Caco-2 (cell line): Measurements from ENCODE around the gene SEPTIN10. TPM values are rescaled to one million over a fixed set of nuclear protein-coding genes. Genes with fewer than 3 reads are reported as not detected.

Source experiments
- BruUV-seq: library from RNA; stranded (reverse); fragments of 400-500 nt; replicated peaks from 2 replicates; lab custom pipeline; 2021; lab: Mats Ljungman, UMichigan
- CTCF ChIA-PET: fragments of 300-600 bp; sonication (Branson Sonifier 250); formaldehyde crosslinking; loops from one replicate; lab custom pipeline; 2022; ENCODE audit warnings: antibody characterized with exemption; lab: Charles Lee
- POLR2A ChIA-PET: fragments of 300-600 bp; sonication (Branson Sonifier 250); formaldehyde crosslinking; loops from one replicate; lab custom pipeline; 2022; ENCODE audit warnings: antibody characterized with exemption; lab: Charles Lee
- DNase-seq, 2 experiments: peaks; one replicate each; pipeline versions ENCODE4 v3.0.0 to v3.0.0-alpha.2; 2020 to 2022
- H3K27me3 ChIP-seq: replicated peaks from 2 replicates; pipeline ENCODE4 v1.6.0; 2011; ENCODE audit warnings: low read length; ENCODE audit not compliant: control insufficient read depth, insufficient read depth
- H3K36me3 ChIP-seq: 2 replicates; pipeline ENCODE4 v1.5.1; 2011; ENCODE audit warnings: low read length; ENCODE audit not compliant: control insufficient read depth, insufficient read depth
- H3K4me1 ChIP-seq: fragments of 250-450 bp; sonication (Bioruptor Pico); 2 replicates; pipeline ENCODE4 v1.5.1; 2020; ENCODE audit warnings: mild to moderate bottlenecking
- H3K4me3 ChIP-seq: 2 replicates; pipeline ENCODE4 v1.5.1; 2011; ENCODE audit warnings: low read depth, mild to moderate bottlenecking, control low read depth, low read length
- H3K9me3 ChIP-seq: fragments of 250-450 bp; sonication (Bioruptor Pico); 2 replicates; pipeline ENCODE4 v1.5.1; 2020; ENCODE audit warnings: mild to moderate bottlenecking, moderate library complexity
- H3K27ac Mint-ChIP-seq: one replicate; pipeline ENCODE4 v1.8.0; 2022; ENCODE audit warnings: mixed read lengths; ENCODE audit not compliant: unreplicated experiment
- H3K27me3 Mint-ChIP-seq: one replicate; pipeline ENCODE4 v1.8.0; 2022; ENCODE audit warnings: mixed read lengths; ENCODE audit not compliant: insufficient read depth, unreplicated experiment
- H3K36me3 Mint-ChIP-seq: one replicate; pipeline ENCODE4 v1.8.0; 2022; ENCODE audit warnings: mild to moderate bottlenecking, mixed read lengths; ENCODE audit not compliant: insufficient read depth, unreplicated experiment
- H3K4me1 Mint-ChIP-seq: one replicate; pipeline ENCODE4 v1.8.0; 2022; ENCODE audit warnings: low read depth, mixed read lengths; ENCODE audit not compliant: unreplicated experiment
- H3K4me3 Mint-ChIP-seq: one replicate; pipeline ENCODE4 v1.8.0; 2022; ENCODE audit warnings: mild to moderate bottlenecking, moderate library complexity, mixed read lengths; ENCODE audit not compliant: unreplicated experiment
- H3K9me3 Mint-ChIP-seq: one replicate; pipeline ENCODE4 v1.8.0; 2022; ENCODE audit warnings: mixed read lengths; ENCODE audit not compliant: unreplicated experiment
- intact Hi-C: fragments of 100-400 bp; cut with micrococcal nuclease; formaldehyde crosslinking; loops from one replicate; pipeline ENCODE4 v1.10.0; 2022; ENCODE audit not compliant: unreplicated experiment
- total RNA-seq: library from RNA; stranded (reverse); gene quantifications from 2 replicates; pipeline ENCODE4 v1.2.3, GENCODE V29; 2022
- TF ChIP-seq, protein P1 (sequence below), 2 experiments: fragments of 200-600 bp in 1 of 2; IDR thresholded peaks; 1 replicate in 1 of 2; 2 replicates in 1 of 2; pipeline versions ENCODE4 v1.5.1 to v1.8.0; 2011 to 2022; ENCODE audit warnings: antibody characterized with exemption in 1 of 2, control low read depth in 1 of 2, inconsistent platforms in 1 of 2, low read depth in 1 of 2, low read length in 1 of 2, mild to moderate bottlenecking in 1 of 2, moderate library complexity in 1 of 2; ENCODE audit not compliant: insufficient read depth in 1 of 2, severe bottlenecking in 1 of 2, unreplicated experiment in 1 of 2

SEPTIN10 gene
- total RNA-seq, 1 experiment from 2014 or later = 83.7 TPM

DNA sequence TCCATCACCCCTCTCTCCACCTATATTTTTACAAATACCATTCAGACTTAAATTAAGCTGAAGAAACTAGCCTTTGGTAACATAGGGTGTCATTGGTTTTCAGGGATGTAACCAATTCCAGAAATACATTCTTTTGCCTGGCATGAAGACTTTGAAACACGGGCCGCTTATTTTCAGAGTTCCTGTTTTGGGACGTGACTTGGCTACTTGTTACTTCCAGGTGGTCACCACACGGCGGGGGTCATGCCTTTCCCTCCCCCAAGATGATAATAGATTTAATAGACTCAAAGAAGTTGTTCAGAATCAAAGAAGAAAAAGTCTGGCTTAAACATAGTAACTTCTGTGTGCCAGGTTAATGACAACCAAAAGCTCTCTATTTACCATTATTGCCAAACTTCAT is 110.6 kb downstream of the SEPTIN10 start:
- Mint-ChIP-seq H3K9me3 (no peaks in the 10 kb centered on the region), H3K27ac (no peak overlapping the region)
- intact Hi-C loops = no loop called here

DNA sequence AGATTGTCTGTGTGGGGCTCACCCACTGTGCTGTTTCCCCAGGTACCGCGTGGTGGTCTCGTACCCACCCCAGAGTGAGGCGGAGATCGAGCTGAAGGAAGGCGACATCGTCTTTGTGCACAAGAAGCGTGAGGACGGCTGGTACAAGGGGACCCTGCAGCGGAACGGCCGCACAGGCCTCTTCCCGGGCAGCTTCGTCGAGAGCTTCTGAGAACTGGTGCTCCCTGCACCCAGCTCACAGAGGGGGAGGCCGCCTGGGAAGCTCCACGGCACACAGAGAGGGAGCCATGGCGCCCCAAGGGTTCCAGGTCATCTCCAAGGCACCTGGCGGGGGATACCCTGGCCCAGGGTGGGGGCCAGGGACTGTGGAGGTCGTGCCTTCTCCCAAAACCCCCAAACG is 112.3 kb downstream of the SEPTIN10 start:
- no peak overlapping the region for H3K4me3 Mint-ChIP-seq
- no peak overlapping the region for H3K4me3 ChIP-seq
- CTCF ChIA-PET = interaction anchor here (0.9 kb wide), 1 partner anchor 9 kb away, joined by 4 read pairs; no protein-coding TSS in a partner anchor
- BruUV-seq = no TSS peak
- no peaks in the 10 kb centered on the region for H3K9me3 ChIP-seq
- POLR2A ChIA-PET = no interaction called here
- H3K27me3 ChIP-seq = no peaks in the 10 kb centered on the region
- no peaks in the 10 kb centered on the region for H3K4me1 ChIP-seq
- peaks cover 6% of the 10 kb centered on the region for H3K27me3 Mint-ChIP-seq
- TF ChIP-seq, protein P1, sequence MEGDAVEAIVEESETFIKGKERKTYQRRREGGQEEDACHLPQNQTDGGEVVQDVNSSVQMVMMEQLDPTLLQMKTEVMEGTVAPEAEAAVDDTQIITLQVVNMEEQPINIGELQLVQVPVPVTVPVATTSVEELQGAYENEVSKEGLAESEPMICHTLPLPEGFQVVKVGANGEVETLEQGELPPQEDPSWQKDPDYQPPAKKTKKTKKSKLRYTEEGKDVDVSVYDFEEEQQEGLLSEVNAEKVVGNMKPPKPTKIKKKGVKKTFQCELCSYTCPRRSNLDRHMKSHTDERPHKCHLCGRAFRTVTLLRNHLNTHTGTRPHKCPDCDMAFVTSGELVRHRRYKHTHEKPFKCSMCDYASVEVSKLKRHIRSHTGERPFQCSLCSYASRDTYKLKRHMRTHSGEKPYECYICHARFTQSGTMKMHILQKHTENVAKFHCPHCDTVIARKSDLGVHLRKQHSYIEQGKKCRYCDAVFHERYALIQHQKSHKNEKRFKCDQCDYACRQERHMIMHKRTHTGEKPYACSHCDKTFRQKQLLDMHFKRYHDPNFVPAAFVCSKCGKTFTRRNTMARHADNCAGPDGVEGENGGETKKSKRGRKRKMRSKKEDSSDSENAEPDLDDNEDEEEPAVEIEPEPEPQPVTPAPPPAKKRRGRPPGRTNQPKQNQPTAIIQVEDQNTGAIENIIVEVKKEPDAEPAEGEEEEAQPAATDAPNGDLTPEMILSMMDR (IDR thresholded peaks at IDR 0.05; ENCODE audit: insufficient read depth in 1 of 2, low read depth in 1 of 2, low read length in 1 of 2, severe bottlenecking in 1 of 2, unreplicated experiment in 1 of 2) = no peak
- DNase-seq = no peak
- intact Hi-C loops = no loop called here
- H3K4me1 Mint-ChIP-seq = peaks cover 7% of the 10 kb centered on the region
- no peaks in the 10 kb centered on the region for H3K36me3 ChIP-seq
- no peaks in the 10 kb centered on the region for H3K36me3 Mint-ChIP-seq
- H3K9me3 Mint-ChIP-seq = no peaks in the 10 kb centered on the region
- H3K27ac Mint-ChIP-seq = no peak overlapping the region

More for the DNA sequence above, 110.6 kb downstream of the SEPTIN10 start:
- Mint-ChIP-seq H3K4me3 (no peak overlapping the region), H3K36me3 (no peaks in the 10 kb centered on the region), H3K4me1 (peaks cover 7% of the 10 kb centered on the region), H3K27me3 (peaks cover 6% of the 10 kb centered on the region)
- DNase-seq = no peak
- no peak overlapping the region for H3K4me3 ChIP-seq
- ChIA-PET POLR2A (no interaction called here), CTCF (interaction anchor here (0.9 kb wide), 1 partner anchor 17 kb away, joined by 3 read pairs; no protein-coding TSS in a partner anchor)
- no TSS peak for BruUV-seq
- H3K27me3 ChIP-seq = no peaks in the 10 kb centered on the region
- TF ChIP-seq, protein P1 (IDR thresholded peaks at IDR 0.05; ENCODE audit: insufficient read depth in 1 of 2, low read depth in 1 of 2, low read length in 1 of 2, severe bottlenecking in 1 of 2, unreplicated experiment in 1 of 2) = no peak
- H3K9me3 ChIP-seq = no peaks in the 10 kb centered on the region
- no peaks in the 10 kb centered on the region for H3K4me1 ChIP-seq
- no peaks in the 10 kb centered on the region for H3K36me3 ChIP-seq

DNA sequence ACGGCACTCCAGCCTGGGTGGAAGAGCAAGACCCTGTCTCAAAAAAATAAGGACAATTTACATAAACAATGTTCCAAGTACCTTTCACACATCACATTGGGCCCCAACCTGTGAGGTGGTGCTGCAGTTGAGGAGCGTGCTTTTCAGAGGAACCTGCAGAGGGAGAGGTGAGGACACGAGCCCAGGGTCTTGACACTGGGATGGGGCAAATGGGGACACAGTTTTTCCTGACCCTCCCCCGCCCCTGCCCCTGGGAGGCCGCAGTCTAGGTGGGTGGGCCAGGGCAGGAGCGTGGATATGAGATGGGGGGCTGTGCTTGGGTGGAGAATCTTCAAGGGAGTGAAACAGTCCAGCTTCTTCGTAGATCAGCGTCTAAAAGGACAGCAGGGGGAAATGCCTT is 112.9 kb downstream of the SEPTIN10 start:
- ChIA-PET POLR2A (no interaction called here), CTCF (interaction anchor here (0.9 kb wide), 2 partner anchors 9 to 10 kb away, joined by 4 to 5 read pairs; no protein-coding TSS in a partner anchor)
- TF ChIP-seq, protein P1 (IDR thresholded peaks at IDR 0.05; ENCODE audit: insufficient read depth in 1 of 2, low read depth in 1 of 2, low read length in 1 of 2, severe bottlenecking in 1 of 2, unreplicated experiment in 1 of 2) = no peak
- Histone ChIP-seq H3K4me3 (no peak overlapping the region), H3K36me3 (no peaks in the 10 kb centered on the region), H3K4me1 (no peaks in the 10 kb centered on the region), H3K9me3 (no peaks in the 10 kb centered on the region), H3K27me3 (no peaks in the 10 kb centered on the region)
- no peaks in the 10 kb centered on the region for H3K36me3 Mint-ChIP-seq
- H3K27me3 Mint-ChIP-seq = peaks cover 6% of the 10 kb centered on the region
- no peaks in the 10 kb centered on the region for H3K9me3 Mint-ChIP-seq
- H3K4me3 Mint-ChIP-seq = no peak overlapping the region
- H3K4me1 Mint-ChIP-seq = peaks cover 7% of the 10 kb centered on the region
- DNase-seq = no peak
- intact Hi-C loops = no loop called here
- no peak overlapping the region for H3K27ac Mint-ChIP-seq
- BruUV-seq = no TSS peak
